ENCODE data around the gene FMNL2.

The FMNL2 gene

DNA sequence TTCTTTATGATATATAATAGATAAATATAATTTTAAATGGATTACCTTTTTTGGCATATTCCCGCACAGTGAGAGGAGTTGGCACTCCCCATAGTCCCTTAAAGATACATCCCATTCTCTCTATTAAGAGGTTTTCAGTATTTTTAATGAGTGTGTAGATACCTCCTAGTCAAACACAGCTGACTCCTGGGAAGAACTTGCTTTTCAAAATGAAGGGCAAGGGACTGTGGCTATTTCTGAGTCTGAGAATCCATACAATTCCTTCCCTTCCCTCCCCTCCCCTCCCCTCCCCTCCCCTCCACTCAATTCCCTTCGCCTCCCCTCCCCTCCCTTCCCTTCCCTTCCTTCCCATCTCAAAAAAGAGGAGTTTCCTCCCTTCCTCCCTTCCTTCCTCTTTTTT is 288.8 kb downstream of the FMNL2 start:
- no peak for DNase-seq

DNA sequence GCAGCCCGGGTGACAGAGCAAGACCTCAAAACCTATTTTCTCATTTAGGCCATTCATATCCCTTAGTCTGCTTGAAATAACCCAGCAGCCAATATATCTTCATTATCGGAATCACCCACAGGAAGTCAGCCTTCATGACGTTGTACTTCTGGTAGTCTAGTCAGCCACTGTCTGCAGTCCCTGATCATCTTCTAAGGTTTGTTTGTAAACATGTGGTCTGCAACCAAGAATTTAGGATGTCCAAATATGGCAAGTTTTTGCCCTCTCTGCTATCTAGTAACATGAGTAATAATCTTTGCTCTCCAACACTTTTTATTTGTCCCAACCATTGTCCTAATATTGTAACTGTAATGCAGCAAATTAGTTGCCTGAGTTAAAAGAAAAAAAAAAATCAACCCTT is 289.8 kb downstream of the FMNL2 start:
- no peak for DNase-seq

DNA sequence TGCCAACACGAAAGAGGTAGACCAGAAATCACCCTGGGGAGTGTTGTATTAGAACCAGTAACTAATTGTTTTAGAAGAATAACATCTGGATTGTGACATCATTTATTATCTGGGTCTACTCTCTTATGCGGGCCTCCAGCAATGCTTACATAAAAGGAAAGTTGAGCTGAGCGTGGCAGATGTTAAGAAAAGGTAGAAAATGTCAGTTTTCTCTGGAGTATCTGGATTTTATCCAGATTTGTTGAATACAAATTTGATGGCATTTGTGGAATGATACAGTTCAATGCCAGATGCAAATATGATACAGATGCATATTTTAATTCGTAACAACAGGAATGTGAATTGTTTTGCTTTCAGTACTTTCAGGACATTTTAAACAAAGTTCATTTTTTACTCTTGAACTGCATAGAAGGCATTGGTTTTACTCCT is 292.0 kb downstream of the FMNL2 start:
- DNase-seq = no peak

DNA sequence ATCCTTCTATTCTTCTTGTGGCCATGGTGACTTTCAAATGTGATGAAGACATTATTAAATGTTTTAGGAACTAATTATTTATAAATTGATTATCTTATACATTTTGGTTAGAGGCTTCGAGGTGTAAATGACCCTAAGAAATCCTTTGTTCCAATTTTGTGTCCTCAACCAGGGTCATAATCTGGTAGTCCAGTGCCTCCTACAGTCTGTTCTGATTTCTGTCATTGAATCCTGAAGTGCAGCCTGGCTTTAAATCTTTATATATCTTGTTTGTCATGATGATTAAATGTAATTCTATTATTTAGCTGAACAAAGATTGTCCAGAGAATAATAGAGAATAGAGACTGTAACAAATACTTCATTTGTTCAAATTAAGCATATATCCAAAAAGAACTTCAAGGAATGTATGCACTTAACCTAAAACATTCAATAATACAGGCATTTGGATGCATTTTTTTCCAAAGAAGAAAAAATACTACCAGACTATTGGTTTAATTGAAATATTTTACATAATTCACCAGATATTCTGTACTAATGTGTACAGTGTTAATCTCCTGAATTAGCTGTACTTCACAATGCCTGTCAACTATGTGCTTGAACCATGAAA is 292.5 kb downstream of the FMNL2 start:
- no peak for DNase-seq

DNA sequence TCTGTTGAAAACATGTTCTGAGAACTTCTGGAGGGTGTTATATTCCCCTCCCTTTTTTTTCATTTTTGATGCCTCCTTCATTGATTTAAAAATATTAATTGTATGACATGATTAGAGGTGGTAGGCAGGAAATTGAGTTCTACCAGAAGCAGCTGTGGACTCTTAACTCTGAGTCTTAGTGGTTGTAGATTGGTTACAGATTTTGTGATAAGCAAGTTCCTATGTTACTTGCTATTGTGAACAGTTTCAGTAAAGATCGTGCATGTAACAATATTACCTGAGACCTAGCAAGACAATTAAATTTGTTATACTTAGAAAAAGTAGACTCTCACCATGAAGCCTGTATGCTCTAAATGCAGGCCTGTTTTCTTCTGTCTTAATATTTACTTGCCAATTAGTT is 294.2 kb downstream of the FMNL2 start:
- no peak for DNase-seq

DNA sequence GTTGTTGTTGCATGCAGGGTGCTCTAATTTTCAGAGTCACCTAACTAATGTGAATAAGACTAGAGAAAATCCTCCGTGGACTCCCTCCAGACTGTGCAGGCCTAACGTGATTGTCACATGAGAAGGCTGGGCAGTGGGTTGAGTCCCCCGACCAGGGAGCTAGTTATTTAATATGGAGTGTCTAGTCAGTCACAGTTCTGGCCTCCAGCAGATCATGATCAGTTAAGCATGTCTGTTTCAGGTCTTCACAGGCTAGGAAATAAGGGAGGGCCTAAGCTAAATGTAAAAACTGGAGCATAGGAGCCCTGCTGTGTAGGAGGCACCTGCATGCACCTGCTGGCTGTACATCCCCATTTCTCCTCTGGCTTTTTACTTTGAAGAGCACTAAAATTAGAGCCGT is 295.5 kb downstream of the FMNL2 start:
- DNase-seq = no peak

DNA sequence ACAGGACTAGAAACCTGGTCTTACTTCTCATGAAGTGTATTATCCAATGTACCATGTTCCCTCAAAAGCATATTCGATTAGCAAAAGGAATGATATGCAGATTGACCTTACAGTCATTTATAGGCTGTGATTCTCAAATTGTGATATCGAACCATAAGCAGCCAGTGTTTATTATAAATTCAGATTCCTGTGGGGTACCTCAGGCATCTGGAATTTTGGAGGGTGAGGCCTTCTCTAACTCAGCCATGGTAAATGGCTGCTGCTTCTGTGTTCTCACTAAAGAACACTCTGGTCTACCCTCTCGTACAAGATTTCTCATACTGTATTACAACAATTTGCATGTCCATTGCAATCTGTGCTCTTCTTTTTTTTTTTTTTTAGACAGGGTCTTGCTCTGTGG is 297.8 kb downstream of the FMNL2 start:
- DNase-seq = no peak

DNA sequence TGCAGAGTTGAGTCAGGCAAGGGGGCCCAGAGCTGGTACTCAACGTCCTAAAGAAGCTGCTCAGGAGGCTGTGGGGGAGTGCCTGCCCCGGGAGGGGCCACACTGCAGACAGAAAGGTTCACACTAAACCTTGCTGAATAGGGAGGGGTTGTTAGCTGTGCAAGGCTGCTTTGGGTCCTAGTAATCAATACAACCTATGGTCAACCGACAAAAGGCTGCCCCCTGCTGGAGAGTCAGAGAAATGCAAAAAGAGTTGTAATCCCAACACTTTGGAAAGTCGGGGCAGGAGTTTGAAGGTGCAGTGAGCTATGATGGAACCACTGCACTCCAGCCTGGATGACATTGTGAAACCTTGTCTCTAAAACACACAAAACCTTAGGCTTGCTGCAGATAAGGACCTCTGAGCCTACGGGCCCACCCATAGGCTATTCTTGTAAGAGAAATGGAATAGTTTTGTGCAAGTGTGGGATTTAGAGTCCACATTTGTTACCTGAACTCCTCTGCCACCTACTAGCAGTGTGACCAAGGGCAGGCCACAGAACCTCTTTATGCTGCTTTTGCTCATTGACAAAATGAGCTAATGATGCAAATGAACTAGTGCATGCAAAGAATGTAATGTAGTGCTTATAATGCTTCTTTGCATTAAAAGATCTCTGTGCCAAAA is 300.8 kb downstream of the FMNL2 start:
- DNase-seq = peak; percentile 64

DNA sequence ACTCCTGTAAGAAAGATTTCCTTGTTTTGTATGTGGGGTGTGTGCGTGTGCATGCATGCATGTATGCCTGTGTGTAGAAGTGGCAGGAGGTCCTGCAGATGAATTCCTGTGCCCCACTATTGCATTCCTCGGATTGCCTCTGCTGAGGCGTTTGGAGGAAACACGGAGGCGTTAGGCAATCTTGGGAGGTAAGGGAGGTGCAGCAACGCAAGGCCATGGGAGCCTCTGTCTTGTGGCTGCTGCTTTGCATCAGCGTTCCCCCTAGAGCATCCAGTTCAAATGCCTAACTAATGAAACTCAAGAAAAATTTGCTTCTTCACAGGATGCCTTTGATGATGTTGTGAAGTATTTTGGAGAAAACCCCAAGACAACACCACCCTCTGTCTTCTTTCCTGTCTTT is 302.3 kb downstream of the FMNL2 start:
- DNase-seq = no peak

DNA sequence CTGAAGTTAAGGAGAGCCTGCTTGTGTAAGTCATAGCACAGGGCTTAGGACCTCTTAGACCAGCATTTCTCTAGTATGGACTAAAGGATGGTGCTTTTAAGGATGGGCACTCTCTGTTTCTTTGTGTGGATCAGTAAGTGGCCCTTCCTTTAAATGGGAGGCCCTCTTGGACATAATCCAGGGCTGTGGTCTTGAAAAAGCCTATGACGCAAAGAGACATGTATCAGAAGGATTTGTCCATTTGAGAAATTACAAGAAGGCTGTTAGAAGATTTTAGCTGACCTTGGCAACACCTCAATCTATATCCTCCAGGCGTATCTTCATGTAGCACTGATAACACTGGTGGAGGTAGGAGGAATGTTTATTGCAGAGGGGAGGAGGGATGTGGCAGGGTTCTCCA is 303.1 kb downstream of the FMNL2 start:
- DNase-seq = no peak

DNA sequence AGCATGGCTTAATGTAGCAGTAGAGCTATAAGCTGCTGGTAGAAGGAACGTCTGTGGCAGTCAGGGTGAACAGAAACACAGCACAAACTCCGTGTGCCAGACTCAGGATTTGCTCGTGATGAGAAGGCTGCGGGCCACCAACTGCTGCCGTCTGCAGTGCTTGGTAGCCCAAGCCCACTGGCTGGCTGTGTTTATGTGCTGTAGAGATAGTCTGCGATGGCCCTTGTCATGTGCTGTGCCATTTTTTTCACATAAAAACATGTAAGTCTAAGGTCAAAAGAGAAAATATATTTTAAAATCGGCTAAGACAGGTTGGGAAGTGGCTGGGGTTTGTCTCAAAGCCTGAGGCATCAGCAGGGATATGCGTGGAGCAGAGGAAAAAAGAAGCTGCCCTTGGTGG is 303.6 kb downstream of the FMNL2 start:
- DNase-seq = no peak

DNA sequence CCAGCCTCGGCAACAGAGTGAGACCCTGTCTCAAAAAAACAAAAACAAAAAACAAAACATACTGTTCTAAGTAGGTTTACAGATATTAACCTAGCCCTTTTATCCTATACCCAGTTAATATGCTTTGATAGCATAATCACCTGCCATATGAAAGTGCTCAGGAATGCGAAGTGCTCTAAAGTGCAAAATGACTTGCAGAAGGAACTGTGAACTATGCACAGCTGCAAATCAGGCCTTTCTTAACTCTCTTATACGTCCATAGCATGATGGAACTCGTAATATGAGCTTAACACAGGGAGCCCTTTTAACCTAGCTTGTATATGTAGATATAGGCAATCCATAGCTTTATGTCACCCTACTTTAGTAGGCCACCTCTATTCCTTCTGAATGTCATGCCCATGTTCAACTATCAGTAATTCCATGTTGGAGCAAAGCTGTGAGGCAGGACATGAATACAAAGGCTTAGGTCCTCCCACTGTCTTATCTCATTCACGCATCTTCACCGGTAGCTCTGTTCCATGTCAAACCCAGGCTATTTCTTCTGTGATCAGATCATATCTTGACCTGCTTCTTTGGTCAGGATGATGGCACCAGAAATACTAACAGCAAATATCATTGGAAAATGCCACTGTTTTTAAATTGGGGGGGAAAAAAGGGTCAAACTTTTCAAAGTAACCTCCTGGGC is 309.4 kb downstream of the FMNL2 start:
- DNase-seq = no peak

DNA sequence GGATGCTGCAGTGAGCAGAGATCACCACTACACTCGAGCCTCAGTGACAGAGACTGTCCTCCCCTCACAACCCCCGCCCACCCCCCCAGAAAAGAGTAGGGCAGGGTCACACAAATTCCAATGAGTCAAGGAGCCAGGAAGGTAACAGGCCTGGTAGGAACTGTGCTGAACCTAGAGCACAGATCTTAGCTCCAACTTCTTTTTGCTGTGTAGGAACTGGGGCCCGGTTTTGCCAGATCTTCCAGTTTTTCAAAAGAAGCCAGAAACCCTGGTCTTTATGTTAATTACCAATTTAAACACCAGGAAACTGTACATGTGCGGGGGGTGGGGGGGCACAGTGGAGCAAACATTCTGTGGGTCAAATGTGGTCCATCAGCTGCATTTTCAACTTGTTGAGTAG is 311.3 kb downstream of the FMNL2 start:
- no peak for DNase-seq

DNA sequence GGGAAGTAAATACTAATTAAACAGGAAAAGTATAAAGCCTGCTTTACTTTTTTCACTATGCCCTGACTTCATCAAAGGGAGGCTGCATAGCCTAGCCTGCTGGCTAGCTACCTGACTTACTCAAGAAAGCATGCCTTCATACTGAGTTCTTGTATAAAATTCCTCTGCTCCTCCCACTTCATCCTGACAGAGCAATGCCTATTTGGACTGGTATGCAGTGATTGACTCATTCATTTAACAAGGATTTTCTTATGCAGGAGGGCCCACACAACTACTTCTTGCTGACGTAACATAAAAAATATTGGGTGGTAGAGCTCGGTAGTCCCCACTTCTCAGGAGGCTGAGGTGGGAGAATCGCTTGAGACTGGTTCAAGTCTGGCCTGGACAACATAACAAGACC is 311.8 kb downstream of the FMNL2 start:
- DNase-seq = no peak

DNA sequence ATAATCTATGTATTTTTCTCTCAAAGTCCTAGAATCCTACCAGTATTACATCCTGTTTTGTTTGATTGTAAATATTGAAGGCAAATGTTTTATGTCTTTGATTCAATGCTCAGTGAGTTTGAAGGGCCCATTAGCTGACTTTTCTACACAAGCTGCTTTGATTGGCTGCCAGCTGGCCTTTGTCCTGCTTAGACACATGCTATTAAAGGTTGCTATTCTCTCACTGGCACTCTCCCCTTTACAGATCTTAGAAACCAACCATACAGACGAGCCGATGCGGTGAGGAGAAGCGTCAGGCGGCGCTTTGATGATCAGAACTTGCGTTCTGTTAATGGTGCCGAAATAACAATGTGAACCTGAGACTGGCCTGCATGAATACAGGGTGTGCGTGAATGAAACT is 312.6 kb downstream of the FMNL2 start:
- DNase-seq = no peak

DNA sequence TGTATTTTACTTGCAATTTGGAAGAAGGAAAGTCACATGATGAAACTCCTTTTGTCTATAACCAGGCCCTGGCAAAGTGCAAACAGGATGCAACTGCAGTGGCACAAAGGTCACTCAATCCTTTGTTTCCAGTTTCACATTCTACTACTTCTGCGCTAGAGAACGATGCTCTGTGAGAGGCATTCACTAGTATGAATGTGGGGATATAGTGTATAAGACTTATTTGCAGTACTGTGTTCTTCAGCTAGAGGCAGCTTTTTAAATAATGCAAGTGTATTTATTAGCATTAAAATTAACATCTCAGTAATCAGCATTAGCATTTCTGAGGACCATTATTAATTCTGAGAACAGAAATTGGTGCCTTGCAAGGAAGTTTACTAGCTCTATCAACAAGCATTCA is 313.4 kb downstream of the FMNL2 start:
- no peak for DNase-seq

DNA sequence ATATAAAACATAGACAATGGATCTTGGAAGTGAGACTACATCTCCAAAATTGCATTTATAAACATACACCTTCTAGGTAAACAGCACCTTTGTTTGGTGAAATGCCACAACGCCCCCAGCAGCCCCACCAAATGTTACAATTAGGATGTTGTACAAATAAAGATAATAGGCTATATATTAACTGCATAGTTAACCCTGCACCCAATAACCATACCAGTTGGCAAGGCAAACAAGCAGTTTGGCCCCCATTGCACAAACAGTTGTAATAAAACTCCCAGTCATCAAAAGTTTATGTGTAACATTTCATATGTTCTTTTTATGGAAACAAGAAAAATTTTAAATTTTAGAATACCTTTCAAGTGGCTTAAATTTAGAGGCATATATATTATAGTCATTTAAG is 315.0 kb downstream of the FMNL2 start:
- no peak for DNase-seq

DNA sequence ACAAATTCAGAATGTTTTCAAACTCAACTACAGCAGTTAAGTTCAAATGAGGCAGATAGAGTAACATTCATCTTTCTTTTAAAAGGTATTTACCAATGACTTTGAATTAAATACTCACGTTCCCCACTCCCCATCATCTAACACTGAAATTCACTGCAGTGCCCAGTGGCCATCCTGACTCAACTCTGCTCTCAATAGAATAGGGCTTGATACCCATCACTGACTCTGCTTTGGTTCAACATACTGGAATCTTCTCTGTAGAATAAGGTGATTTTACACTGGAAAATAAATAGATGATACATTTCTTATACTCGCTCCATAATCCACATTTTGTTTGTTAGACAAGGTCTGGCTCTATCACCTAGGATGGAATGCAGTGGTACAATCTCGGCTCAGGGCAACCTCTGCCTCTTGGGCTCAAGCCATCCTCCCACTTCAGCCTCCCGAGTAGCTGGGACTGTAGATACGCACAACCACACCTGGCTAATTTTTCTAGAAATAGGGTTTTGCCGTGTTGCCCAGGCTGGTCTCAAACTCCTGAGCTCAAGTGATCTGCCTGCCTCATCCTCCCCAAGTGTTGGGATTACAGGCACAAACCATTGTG is 315.9 kb downstream of the FMNL2 start:
- DNase-seq = no peak

DNA sequence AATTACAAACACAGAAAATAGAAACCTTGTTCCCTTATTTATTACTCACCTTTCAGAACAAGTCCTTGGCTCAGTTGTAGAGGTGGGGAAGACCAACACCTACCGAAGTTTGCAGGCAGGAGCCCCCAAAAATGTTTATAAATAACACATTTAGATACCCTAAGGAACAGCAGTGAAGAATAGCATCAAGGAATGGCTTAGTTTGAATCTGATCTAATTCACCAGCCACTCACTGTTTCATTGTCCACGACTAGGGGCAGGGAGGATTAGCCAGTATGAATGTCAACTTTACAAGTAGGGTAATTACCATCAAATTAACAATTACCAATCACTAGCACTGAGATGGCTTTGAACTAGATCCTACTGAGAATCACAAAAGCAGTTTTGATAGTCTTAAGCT is 316.9 kb downstream of the FMNL2 start:
- DNase-seq = no peak

DNA sequence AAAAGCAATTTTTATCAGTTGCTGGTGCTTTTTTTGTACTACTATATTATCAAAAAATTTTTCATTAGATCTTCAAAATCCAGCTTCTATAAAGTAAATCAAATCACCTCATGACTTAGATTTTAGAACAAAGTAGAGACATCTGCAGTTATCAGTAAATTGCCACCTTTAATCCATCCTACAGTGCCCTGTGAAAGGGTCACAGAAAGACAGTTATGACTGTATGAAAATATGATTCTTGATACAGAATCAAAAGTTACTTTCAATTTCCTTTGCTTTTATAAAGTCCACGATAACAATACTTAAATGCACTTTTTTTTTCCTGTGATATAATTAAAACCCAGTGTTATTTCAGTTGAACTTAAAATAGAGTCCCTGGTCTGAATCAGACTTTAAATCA is 320.9 kb downstream of the FMNL2 start:
- DNase-seq = no peak

DNA sequence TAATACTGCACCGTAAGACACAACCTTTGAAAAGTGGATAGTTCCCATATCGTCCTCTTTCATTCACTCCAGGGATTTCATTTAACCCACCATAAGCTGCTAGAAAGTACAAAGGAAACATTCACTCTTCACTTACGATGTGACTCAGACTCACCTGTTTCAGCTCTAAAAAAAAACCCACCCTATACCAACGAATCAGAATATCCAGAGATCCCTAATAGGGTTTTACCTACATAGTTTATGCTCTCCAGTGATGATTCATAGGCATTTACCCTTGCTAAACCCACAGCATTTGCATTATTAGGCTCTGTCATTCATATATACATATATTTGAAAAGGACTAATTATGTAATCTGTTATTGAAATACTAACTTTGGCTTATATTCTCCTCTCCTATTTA is 322.1 kb downstream of the FMNL2 start:
- DNase-seq = no peak

DNA sequence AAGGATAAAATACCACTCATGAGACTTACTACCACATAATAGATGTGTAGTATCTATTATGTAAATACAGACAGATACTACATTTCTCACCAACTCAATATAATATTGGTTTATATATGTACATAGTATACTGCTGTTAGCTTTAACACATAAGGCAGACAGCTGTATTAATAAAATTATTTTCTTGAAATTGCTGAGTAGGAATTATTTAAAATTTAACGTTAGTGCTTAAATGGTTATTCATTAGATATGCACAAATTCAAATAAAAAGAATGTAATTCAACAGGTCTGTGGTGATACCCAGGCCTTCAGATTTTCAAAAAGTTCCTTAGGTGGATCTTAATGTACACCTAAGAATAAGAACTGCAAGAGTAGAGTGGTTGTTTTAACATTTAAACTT is 323.2 kb downstream of the FMNL2 start:
- DNase-seq = no peak

DNA sequence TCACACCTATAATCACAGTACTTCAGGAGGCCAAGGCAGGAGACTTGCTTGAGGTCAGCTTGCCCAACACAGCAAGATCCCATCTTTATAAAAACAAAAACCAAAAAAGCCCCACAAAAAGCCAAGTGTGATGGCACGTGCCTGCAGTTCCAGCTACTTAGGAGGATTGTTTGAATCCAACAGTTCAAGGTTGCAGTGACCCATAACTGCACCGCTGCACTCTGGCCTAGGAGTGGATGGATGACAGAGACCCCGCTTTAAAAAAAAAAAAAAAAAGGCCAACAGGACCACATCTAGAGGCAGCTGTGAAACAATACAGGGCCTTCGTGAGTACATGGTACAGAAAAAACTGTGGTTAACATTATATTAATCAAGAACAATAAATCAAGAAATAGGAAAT is 326.1 kb downstream of the FMNL2 start:
- DNase-seq = no peak

DNA sequence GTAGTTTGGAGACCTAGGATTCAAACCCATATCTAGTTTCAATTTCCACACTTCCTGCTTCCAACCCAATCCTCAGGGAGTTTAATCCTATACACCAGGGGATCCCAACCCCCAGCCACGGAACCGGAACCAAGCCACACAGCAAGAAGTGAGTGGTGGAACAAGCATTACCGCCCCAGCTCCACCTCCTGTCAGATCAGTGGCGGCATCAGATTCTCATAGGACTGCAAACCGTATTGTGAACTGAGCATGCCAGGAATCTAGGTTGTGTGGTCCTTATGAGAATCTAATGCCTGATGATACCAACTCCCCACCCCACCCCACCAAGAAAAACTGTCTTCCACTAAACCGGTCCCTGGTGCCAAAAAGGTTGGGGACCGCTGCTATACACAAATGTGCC is 329.8 kb downstream of the FMNL2 start:
- no peak for DNase-seq

Data from activated naive CD4-positive, alpha-beta T cell treated with Interleukin-2 at 50 U/mL for 16 hours (primary cell).